ENCODE results near the gene VGF.

Gene VGF

DNA sequence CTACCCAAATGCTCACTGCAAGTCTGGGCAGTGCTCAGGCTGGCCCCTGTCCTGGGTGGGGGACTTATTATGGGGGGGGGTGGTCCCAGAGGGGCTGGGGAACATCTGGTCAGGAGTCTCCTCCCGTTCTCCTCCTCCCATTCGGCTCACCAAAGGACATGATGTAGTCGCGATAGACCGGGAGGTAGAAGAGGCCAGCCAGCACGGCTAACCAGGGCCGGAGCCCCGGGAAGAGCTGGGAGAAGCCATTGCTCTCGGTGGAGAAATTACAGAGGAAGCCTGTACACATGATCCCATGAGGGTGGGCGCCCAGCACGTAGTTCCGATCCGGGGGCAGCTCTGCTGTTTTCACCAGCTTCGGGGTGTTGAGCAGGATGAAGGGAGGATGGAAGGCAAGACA, 33.1 kb upstream of the VGF start:
- DNase-seq (ENCODE audit: low read depth), result no peak
- TF ChIP-seq, protein P1, sequence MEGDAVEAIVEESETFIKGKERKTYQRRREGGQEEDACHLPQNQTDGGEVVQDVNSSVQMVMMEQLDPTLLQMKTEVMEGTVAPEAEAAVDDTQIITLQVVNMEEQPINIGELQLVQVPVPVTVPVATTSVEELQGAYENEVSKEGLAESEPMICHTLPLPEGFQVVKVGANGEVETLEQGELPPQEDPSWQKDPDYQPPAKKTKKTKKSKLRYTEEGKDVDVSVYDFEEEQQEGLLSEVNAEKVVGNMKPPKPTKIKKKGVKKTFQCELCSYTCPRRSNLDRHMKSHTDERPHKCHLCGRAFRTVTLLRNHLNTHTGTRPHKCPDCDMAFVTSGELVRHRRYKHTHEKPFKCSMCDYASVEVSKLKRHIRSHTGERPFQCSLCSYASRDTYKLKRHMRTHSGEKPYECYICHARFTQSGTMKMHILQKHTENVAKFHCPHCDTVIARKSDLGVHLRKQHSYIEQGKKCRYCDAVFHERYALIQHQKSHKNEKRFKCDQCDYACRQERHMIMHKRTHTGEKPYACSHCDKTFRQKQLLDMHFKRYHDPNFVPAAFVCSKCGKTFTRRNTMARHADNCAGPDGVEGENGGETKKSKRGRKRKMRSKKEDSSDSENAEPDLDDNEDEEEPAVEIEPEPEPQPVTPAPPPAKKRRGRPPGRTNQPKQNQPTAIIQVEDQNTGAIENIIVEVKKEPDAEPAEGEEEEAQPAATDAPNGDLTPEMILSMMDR (IDR thresholded peaks at IDR 0.05; ENCODE audit: low read depth, low read length, missing control alignments), result no peak
- H3K4me3 ChIP-seq (ENCODE audit: low read depth, low read length), result no peak overlapping the region

DNA sequence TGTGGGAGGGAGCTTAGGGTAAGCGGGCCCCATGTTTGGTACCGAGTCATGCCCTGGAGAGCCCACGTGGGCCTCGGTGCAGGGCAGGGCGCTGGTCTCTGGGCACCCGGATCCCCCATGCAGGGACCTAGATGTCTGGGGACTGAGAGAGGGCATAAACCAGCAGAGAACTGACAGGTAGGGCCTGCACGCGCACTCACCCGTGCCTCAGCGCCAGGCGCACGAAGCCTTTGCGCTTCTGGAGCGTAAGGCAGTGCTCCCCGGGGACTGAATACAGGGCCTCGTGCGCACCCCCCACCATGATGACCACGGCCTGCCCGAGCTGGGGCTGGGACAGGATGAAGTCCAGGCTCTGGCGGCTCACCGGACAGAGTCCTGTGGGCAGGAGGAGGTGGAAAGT, 32.6 kb upstream of the VGF start:
- TF ChIP-seq, protein P1 (IDR thresholded peaks at IDR 0.05; ENCODE audit: low read depth, low read length, missing control alignments), result no peak
- H3K4me3 ChIP-seq (ENCODE audit: low read depth, low read length), result no peak overlapping the region
- DNase-seq (ENCODE audit: low read depth), result no peak

DNA sequence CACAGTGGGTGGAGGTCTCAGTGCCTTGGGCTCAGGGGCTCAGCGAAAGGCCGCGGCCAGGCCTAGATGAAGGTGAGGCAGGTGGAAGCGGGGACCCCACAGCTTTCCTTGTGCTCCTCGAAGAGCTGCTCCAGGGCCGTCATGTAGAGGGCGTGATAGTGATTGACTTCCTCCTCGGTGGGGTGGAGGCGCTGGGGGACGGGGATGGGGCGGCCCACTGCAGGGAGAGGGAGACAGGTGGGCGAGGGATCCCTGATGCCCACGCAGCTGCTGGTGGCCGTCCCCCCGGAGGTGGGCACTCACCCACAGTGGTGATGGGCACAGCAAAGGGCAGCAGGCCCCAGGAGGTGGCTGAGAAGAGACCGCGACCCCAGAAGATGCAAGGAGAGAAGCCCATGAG, 30.5 kb upstream of the VGF start:
- TF ChIP-seq, protein P1 (IDR thresholded peaks at IDR 0.05; ENCODE audit: low read depth, low read length, missing control alignments), result no peak
- H3K4me3 ChIP-seq (ENCODE audit: low read depth, low read length), result no peak overlapping the region
- no peak for DNase-seq (ENCODE audit: low read depth)

DNA sequence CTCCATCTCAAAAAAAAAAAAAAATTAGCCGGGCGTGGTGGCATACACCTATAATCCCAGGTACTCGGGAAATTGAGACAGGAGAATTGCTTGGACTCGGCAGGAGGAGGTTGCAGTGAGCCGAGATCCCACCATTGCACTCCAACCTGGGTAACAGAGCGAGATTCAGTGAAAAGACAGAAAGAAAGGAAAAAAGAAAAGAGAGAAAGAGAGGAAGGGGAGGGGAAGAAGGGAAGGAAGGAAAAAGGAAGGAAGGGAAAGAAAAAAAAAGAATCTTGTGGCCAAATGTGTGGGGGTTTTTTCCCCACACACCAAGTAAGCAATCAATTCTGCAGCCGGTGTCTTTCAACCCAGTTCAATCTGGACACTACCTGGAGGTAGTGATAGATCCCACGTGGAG, 23.7 kb upstream of the VGF start:
- TF ChIP-seq, protein P1 (IDR thresholded peaks at IDR 0.05; ENCODE audit: low read depth, low read length, missing control alignments), result no peak
- DNase-seq (ENCODE audit: low read depth), result no peak
- no peak overlapping the region for H3K4me3 ChIP-seq (ENCODE audit: low read depth, low read length)

DNA sequence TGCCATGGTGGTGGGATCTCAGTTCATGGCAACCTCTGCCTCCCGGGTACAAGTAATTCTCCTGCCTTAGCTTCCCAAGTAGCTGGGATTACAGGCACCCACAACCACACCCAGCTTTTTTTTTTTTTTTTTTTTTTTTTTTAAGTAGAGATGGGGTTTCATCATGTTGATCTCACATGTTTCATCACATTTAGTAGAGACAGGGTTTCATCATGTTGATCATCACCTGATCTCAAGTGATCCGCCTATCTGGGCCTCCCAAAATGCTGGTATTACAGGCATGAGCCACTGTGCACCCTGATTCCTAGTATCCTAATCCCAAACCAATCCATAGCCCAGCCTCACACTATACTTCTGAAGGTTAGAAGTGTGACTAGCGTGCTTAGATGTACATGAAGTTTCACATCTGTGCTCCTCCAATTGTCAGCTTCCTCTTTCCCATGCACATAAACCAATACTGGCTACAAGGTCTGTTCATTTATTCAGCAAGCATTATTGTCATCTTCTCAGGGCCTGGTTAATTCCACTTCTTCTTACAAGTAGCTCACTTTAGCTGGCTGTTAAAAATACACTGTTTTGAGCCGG, 21.6 kb upstream of the VGF start:
- H3K4me3 ChIP-seq (ENCODE audit: low read depth, low read length), result no peak overlapping the region
- TF ChIP-seq, protein P1 (IDR thresholded peaks at IDR 0.05; ENCODE audit: low read depth, low read length, missing control alignments), result no peak
- no peak for DNase-seq (ENCODE audit: low read depth)

DNA sequence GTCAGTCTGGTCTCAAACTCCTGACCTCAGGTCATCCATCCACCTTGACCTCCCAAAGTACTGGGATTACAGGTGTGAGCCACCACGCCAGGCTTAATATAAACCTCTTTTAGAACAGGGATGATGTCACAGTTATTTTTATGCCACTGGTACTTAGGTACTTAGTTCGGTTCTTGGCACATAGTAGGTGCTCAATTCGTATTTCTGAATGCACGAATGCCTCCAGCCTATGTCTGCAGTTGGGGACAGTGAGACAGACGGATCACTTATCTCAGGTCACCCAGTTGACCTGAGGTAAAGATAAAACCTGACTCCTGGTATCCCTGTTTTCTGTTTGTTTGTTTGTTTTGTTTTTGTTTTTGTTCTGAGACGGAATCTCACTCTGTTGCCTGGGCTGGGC, 20.8 kb upstream of the VGF start:
- no peak overlapping the region for H3K4me3 ChIP-seq (ENCODE audit: low read depth, low read length)

More for the DNA sequence above, 20.8 kb upstream of the VGF start:
- DNase-seq (ENCODE audit: low read depth), result no peak
- TF ChIP-seq, protein P1 (IDR thresholded peaks at IDR 0.05; ENCODE audit: low read depth, low read length, missing control alignments), result no peak

All from GM12864 (cell line).